GM19099 (cell line): ENCODE measurements around the gene KLK15.

Experiments used
- POLR2A ChIP-seq: IDR thresholded peaks from 3 replicates; pipeline ENCODE4 v1.6.1; 2011; ENCODE audit warnings: low read depth; ENCODE audit not compliant: insufficient read length; ENCODE audit errors: extremely low read depth

The KLK15 gene

DNA sequence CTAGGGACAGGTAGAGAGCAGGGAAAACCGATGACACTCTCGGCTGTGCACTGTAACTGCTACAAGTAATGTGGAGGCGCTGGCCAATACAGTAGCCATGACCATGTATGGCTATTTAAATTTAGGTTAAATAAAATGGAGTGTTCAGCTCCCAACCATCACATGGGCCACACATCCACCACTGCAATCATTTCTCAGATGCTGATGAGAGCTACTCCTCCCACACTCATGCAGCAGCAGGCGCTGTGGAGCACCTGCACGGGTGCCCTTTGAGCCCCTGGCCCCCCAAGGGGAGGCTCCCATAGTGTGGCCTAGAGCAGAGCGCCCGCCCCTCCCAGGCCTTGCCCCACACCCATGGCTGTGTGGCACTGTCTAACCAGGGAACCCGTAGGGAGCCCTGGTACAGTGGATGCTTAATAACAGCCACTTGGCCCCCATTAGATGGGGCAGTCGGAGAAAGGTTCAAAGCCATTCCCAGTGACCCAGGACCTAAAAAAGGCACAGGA lies 37.2 kb downstream of the KLK15 start:
- TF ChIP-seq POLR2A, result peak; percentile 31

DNA sequence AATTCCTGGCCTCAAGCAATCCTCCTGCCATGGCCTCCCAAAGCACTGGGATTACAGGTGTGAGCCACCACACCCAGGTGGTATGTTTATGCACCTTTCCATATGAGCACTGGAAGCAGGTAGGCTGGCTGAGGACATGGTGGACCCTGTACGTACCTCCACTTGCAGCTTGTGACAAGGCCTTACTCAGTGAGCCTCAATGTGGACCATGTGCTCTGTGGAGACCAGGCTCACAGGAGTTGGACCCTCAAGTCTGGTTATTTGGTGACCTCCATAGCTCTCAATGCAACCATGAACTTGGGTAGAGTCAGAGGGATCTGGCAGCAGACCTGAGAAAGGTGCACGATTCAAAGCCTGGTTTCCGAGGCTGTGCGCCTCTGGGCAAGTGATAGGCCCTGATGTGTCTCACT lies 37.7 kb downstream of the KLK15 start:
- TF ChIP-seq POLR2A, result no peak

DNA sequence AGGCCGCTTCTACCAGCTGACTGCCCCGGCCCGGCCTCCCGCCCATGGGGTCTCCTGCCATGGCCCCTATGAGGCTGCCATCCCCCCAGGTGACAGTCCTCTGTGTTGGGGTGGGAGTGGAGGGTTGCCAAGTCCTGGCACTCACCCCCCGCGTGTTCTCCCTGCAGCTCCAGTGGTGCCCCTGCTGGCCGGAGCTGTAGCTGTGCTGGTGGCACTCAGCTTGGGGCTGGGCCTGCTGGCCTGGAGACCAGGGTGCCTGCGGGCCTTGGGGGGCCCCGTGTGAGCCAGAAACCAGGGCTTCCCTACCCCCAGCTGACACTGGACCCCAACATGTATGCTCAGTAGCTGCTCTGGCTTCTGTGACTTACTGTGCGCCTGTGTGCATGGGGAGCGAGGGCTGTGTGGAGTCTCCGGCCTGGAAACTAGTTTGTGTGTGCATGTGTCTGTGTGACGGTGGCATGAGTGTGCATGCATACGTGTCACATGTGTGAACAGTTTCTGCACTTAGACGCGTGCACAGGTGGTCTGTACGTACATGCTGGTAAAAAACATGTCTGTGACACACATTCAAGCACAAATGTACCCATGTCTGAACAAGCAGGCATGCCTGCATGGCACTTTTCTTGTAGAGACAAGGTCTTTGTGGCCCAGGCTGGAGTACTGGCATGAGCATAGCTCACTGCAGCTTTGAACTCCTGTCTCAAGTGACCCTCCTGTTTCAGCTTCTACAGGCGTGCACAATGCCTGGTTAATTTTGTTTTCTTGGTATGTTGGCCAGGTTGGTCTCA lies 38.3 kb downstream of the KLK15 start:
- TF ChIP-seq POLR2A, result peak; percentile 63

DNA sequence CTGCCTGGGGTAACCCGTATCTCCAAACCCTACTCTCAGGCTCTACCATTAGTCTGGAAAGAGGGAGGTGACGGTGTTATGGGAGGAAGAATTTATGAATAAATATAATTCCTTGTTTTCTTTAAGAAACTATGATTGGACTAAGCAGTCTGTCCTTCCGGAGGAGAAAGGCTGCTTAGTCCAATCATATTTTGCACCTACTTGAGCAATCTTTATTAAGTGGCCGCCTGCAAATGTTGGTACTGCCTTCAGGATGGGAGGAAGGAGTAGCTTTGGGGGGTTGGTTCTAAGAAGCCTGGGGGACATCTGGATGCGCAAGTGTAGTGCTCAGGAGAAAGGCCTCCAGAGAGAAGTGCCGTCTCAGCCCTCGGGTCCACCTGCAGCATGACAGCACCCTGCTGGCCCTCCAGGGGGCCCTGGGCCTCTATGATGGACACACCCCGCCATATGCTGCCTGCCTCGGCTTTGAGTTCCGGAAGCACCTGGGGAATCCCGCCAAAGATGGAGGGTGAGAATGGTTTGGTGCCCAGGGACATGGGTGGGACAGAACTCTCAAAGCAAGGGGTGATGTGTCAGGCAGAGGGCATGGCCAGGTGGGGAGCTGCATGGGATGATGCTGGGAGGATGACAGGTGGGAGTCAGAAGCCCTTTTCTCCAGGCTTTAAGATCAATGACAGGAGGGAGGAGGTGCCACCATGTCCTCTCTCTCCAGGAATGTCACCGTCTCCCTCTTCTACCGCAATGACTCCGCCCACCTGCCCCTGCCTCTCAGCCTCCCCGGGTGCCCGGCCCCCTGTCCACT lies 39.1 kb downstream of the KLK15 start:
- TF ChIP-seq POLR2A, result peak; percentile 25

DNA sequence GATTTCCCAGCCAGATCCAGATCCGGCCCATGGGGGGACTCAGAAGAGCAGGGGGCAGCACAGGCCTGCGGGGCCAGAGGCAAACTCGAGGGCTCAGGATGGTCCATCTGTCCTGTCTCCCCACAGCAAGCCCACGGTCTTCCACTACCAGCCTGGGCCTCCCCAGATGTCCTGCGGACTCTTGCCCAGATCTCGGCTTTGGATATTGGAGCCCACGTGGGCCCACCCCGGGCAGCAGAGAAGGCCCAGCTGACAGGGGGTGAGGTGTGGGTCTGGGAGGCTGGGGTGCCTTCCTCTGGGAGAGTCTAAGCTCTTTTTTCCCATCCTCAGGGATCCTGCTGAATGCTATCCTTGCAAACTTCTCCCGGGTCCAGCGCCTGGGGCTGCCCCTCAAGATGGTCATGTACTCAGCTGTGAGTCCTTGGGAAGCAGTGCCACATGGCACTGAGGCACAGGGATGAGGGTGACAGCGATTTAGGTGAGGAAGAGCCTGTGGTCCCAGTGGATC lies 39.8 kb downstream of the KLK15 start:
- TF ChIP-seq POLR2A, result no peak

DNA sequence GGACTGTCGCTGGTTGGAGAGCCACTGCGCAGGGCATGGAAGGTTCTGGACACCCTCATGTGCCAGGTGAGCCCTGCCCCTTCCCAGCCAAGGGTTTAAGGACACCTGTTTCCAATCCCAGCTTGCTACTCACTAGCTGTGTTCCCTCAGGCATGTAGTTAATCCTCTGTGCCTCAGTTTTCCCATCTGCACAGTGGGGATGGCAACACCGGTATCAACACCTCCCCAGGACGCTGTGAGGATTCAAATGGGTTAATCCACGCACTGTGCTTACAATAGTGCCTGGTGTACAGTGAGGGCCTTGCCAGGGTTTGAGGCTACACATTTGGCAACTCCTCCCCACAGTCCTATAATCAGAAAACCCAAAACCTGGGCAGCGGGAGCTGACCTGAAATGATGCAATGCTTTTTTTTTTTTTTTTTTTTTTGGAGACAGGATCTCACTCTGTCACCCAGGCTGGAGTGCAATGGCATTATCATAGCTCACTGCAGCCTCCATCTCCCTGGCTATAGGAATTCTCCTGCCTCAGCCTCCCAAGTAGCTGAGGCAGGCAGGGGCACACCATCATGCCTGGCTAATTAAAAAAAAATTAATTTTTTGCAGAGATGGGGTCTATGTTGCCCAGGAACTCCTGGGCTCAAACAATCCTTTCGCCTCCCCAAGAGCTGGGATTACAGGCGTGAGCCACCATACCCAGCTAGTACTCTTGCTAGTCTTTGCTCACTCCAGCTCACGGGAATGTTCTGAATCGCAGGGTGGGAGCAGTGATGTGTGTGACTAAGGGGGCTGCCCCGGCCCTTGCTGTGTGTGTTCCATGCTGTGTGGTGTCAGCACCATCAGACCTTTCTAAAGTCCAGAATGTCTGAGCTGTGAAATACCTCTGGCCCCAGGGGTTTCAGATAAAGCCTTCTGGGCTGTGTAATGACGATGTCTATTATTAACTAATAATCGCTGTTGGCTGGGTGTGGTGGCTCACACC lies 40.8 kb downstream of the KLK15 start:
- no peak for TF ChIP-seq POLR2A

DNA sequence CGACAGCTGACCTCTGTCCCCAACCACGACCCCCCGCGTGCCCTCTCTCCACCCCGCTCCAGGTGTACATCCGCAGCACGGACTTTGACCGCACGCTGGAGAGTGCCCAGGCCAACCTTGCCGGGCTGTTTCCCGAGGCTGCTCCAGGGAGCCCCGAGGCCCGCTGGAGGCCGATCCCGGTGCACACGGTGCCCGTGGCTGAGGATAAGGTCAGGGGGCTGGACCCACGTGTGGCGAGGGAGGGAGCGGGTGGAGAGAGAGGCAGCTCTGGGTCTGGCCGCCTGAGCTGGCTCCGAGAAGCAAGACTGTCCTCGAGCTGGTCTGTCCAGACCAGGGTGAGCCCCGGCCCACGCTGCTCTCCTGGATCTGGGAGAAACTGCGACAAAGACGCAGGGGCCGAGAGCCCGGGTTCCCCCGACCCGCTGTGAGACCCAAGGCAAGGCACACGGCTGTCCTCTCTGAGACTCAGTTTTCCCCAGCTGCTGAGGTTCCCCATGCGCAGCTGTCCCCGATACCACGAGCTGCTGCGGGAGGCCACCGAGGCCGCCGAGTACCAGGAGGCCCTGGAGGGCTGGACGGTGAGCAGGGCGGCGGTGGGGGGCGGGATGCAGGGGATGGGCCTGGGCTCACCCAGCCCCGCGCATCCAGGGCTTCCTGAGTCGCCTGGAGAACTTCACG lies 41.6 kb downstream of the KLK15 start:
- no peak for TF ChIP-seq POLR2A

DNA sequence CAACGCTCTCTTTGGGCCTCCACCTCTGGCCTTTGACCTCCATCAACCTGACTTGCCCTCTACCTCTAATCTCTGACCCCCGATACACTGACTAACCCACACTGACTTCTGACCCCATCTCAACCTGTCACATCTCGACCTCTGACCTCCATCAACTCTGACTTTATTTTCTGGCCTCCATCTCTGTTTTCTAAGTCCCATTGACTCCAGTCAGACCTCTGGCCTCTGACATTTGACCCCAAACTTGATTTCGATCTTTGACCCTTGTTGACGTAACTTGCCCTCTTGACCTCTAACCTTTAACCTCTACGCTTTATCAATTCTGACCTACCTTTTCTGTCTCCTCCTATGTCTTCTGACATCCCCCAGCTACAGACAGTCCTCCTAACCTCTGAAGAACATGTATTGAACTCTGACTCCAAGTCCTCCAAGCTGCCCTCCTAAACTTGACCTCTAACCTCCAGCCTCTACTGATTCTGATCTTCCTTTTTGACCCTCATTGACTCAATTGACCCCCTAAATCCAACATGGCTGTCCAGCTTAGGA lies 42.4 kb downstream of the KLK15 start:
- no peak for TF ChIP-seq POLR2A

DNA sequence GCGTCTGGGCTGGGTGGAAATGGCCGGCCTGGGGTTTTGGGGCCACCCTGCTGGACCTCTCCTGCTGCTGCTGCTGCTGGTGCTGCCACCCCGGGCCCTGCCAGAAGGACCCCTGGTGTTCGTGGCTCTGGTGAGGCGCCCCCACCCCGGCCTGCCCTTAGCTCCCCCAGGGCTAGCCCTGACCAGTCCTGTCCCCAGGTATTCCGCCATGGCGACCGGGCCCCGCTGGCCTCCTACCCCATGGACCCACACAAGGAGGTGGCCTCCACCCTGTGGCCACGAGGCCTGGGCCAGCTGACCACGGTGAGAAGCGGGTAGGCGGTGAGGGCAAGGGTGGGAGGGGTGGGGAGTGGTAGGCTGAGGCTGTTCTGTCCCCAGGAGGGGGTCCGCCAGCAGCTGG lies 43.0 kb downstream of the KLK15 start, which contains the start of gene ACP4:
TSS of gene ACP4 (plus strand) at position 20 of the 400 bp plus-strand sequence. CDS start at position 20, 0 bp downstream.
- no peak for TF ChIP-seq POLR2A

DNA sequence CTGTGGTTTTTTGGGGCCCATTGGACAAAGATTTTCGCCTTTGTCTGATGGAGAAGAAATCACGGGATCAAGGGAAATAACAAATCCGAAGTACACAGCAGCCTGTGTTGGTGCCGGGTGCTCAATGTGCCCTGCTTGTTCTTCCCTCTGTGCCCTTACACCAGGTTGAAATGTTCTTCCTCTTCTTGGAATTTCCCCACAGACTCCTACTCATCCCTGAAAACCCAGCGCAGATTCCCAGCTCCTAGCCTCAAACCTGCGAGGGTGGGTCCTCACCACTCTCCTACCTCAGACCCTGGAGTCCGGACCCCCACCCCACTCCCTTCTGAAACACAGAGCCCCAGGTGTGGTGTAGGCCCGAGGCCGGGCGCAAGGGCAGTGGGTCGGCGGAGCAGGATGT lies 48.0 kb downstream of the KLK15 start:
- no peak for TF ChIP-seq POLR2A

DNA sequence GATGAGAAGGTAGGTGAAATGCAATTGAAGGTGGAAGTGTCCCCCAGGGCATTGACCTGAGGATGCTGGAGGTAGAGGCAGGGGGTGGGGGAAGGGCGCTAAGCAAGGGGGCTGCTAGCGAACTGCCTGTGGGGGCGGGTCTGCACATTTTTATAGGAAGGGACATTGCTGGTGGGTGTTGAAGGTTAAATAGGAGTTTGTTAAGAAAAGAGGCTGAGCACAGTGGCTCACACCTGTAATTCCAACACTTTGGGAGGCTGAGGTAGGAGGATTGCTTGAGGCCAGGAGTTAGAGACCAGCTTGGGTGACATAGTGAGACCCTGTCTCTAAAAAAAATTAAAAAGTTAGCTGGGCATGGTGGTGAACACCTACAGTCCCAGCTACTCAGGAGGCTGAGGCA lies 48.7 kb downstream of the KLK15 start:
- TF ChIP-seq POLR2A, result no peak

DNA sequence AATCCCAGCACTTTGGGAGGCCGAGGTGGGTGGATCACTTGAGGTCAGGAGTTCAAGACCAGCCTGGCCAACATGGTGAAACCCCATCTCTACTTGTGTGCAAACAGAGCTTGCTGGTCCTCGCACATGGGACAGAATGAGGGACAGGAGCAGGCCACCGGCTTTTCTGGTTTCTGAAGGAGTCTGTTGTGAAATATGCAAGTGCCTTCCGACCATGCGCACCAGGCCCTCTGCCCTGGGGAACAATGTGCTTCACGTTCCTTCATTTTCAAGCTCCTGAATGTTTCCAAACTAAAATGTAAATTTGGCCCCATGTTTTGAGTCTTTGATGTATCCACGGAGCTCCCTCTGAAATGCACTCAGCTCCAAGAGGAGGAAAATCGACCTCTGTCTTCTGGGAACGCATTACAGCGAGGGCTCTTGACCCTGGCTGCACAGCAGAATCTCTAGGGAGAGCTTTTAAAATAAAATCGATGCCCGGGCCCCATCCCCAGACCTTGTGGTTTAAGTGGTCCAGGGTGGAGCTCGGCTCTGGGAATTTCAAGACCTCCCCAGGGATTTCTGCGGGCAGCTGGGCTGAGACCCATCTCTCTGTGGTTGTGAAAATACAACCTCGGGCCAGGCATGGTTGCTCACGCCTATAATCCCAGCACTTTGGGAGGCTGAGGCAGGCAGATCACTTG lies 52.5 kb downstream of the KLK15 start:
- no peak for TF ChIP-seq POLR2A
